ENCODE data around the gene RAB1A. TPM values are rescaled to one million over a fixed set of nuclear protein-coding genes. Genes with fewer than 3 reads are reported as not detected.

Gene RAB1A
- total and polyA plus RNA-seq, 9 of the 15 experiments (the other 6 are each of a cell fraction or from before 2014, with no cell fraction given): 43.8 to 163 (median 67.7) TPM

DNA sequence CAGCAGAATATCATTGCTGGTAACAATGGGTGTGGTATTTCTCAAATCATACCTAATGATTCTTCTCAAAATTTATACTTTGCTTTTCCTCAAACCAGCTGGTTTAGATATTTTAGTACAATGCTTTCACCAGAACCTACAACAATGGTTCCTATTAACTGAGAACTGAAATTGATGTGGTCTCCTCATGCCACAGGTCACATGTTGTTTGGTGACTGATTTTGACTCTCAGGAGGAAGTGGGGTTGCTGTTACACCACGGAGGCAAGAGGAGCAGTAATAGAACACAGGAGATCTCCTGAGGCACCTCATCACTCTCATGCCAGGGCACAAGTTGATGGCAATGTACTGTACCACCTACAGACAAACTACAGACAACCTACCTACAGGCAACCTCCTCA lies 76.7 kb downstream of the RAB1A start (continued):
- no peak for TF ChIP-seq TCFL5 (CRISPR knock-in tag; conservative IDR thresholded peaks at IDR 0.05)
- TF ChIP-seq NFIC (IDR thresholded peaks at IDR 0.05): no peak
- no peak for TF ChIP-seq RBM14 (IDR thresholded peaks at IDR 0.05; ENCODE audit: borderline replicate concordance, insufficient read depth, low read depth, low read length)
- TF ChIP-seq ERF (CRISPR knock-in tag; IDR thresholded peaks at IDR 0.05): no peak
- no peak for TF ChIP-seq ZNF512 (tag; IDR thresholded peaks at IDR 0.05)
- TF ChIP-seq HNRNPK (IDR thresholded peaks at IDR 0.05; ENCODE audit: low read depth, low read length, poor library complexity, severe bottlenecking): no peak
- TF ChIP-seq RERE (CRISPR knock-in tag; IDR thresholded peaks at IDR 0.05; ENCODE audit: borderline replicate concordance): no peak

Data from K562 (cell line).